Astrocyte of the spinal cord (primary cell): Measurements from ENCODE around the gene MCEE.
"Not testable (repeated sequence)": the region's sequence is repeated elsewhere in the genome, so short reads cannot be mapped to it uniquely, and the experiment has no call there.

Experiments used
- DNase-seq: peaks from one replicate; pipeline ENCODE4 v3.0.0; 2011; ENCODE audit warnings: low read depth, low spot score
- H3K4me3 ChIP-seq: 2 replicates; pipeline ENCODE4 v1.5.1; 2011; ENCODE audit warnings: low read depth, mild to moderate bottlenecking, low read length, moderate library complexity
- CTCF ChIP-seq: IDR thresholded peaks from 2 replicates; pipeline ENCODE4 v1.5.1; 2012; ENCODE audit warnings: low read depth, mild to moderate bottlenecking, low read length, inconsistent platforms
- in situ Hi-C: cut with HindIII; loops from 2 replicates; pipeline ENCODE4 v1.10.0; 2017; ENCODE audit warnings: low sequenced_read_pairs

Gene MCEE

GRCh38 chr2:71101656-71102055 is 28.4 kb downstream of the MCEE start:
- in situ Hi-C loops = no loop called here
- no peak for TF ChIP-seq CTCF
- H3K4me3 ChIP-seq = no peak overlapping the region
- peak; percentile 96 for DNase-seq

GRCh38 chr2:71100195-71100964 is 29.6 kb downstream of the MCEE start:
- peak; percentile 68 for DNase-seq
- TF ChIP-seq CTCF = peak; percentile 80
- H3K4me3 ChIP-seq = no peak overlapping the region
- in situ Hi-C loops = no loop called here

- in situ Hi-C loops, DNase-seq, H3K4me3 ChIP-seq: not testable (repeated sequence)
Measured at GRCh38 chr2:71092491-71093260, 37.4 kb downstream of the MCEE start.

GRCh38 chr2:71091808-71092207 is 38.2 kb downstream of the MCEE start:
- H3K4me3 ChIP-seq, DNase-seq, in situ Hi-C loops: not testable (repeated sequence)

- DNase-seq, H3K4me3 ChIP-seq, in situ Hi-C loops: not testable (repeated sequence)
Measured at GRCh38 chr2:71089475-71089874, 40.6 kb downstream of the MCEE start.

GRCh38 chr2:71085325-71086003 is 44.6 kb downstream of the MCEE start:
- in situ Hi-C loops, H3K4me3 ChIP-seq, DNase-seq: not testable (repeated sequence)

- DNase-seq, H3K4me3 ChIP-seq, in situ Hi-C loops: not testable (repeated sequence)
Measured at GRCh38 chr2:71083752-71084312, 46.2 kb downstream of the MCEE start.

GRCh38 chr2:71083297-71083696 is 46.7 kb downstream of the MCEE start:
- DNase-seq, in situ Hi-C loops, H3K4me3 ChIP-seq: not testable (repeated sequence)

- no peak overlapping the region for H3K4me3 ChIP-seq
- in situ Hi-C loops = no loop called here
- no peak for DNase-seq
- TF ChIP-seq CTCF = no peak
Measured at GRCh38 chr2:71082402-71083252, 47.4 kb downstream of the MCEE start.
